HTERT RPE-1 (cell line): Measurements from ENCODE around the gene GSTO2.

Experiments used
- in situ Hi-C: fragments of 300-500 bp; cut with MboI; formaldehyde crosslinking; loops from 4 replicates; pipeline ENCODE4 v1.14.3; 2020; ENCODE audit warnings: low sequenced_read_pairs

GSTO2 gene

DNA sequence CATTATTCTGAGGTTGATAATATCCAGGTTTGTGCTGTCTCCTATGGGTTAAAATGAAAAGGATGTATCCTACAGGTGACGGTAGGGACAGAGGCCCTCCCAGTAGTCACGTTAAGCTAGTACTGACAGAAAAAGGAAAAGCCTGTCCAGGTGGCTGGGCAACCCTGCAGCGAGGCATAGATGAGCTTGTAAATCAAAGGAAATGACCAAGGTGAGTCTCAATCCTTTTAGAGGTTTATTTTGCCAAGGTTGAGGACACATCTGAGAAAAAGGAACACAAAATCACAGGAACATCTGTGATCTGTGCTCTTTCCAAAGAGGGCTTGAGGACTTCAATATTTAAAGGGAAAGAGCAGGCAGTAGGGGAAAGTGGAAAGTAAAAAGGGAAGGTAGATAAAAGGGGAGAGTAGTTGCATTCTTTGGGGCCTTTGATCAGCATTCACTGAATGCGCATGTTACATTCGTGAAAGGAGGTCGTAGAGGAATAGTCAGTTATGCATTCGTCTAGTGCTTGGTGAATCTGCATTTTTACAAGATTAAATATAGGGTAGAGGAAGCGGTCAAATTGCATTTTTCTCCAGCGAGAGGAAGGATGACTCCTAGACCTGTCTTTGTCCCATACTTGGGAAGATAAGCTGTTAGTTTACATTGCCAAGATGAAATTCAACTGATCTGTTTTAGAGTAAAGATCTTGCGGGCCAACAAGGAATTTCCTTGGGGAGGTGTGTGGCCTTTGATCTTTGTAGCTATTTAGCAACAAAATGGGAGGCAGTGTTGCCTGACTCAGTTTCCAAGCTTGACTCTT lies 15.2 kb upstream of the GSTO2 start:
- in situ Hi-C loops = no loop called here

DNA sequence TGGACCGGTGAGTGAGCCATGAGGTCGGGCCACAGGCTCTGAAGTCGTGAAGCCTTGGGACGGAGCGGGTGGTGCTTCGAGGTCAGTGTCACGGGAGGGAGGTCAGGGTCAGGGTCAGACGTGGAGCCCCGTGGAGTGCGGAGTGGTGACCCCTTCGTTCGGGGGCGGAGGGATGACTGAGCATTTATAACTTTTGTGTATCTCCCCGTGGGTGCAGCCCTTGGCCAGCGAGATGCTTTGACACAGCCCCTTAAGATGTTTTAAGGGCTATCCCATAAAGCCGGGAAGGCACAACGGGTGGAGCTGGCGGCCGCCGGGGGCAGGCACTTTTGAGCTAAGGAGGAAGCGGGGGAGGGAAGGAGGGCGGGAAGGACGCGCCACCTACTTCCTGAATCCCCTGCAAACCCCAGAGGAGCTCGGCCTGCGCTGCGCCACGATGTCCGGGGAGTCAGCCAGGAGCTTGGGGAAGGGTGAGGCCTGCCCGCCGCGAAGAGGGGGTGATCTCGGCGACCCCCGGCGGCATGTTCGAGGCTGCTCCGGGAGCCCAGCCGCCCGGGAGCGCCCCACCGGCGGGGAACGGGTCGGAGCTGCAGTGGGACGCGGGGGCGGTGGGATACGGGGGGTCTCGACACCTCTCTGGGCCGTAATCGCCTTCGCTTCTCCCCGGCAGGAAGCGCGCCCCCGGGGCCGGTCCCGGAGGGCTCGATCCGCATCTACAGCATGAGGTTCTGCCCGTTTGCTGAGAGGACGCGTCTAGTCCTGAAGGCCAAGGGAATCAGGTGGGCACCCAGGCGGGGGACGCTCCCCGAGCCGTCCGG lies 14.3 kb upstream of the GSTO2 start, which contains the start of gene GSTO1:
TSS of gene GSTO1 (plus strand) at position 400 of the 818 bp plus-strand sequence. CDS start at position 437, 37 bp downstream.
- in situ Hi-C loops = no loop called here

- in situ Hi-C loops = no loop called here
Measured at GRCh38 chr10:104255311-104255981, 13.5 kb upstream of the GSTO2 start.

- in situ Hi-C loops = no loop called here
Measured at GRCh38 chr10:104256335-104256961, 12.5 kb upstream of the GSTO2 start.

GRCh38 chr10:104257235-104257634 lies 11.7 kb upstream of the GSTO2 start:
- in situ Hi-C loops = no loop called here

- in situ Hi-C loops = no loop called here
Measured at GRCh38 chr10:104258209-104258608, 10.8 kb upstream of the GSTO2 start.

DNA sequence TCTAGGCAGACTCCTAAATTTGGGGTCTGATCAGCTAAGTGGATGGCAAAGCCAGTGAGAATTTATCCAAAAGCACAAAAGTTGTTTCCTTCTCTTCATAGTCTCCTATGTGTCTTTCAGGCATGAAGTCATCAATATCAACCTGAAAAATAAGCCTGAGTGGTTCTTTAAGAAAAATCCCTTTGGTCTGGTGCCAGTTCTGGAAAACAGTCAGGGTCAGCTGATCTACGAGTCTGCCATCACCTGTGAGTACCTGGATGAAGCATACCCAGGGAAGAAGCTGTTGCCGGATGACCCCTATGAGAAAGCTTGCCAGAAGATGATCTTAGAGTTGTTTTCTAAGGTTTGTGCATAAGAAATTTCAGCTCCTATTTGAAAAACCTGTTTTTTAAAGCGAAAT lies 9.5 kb upstream of the GSTO2 start:
- in situ Hi-C loops = no loop called here

DNA sequence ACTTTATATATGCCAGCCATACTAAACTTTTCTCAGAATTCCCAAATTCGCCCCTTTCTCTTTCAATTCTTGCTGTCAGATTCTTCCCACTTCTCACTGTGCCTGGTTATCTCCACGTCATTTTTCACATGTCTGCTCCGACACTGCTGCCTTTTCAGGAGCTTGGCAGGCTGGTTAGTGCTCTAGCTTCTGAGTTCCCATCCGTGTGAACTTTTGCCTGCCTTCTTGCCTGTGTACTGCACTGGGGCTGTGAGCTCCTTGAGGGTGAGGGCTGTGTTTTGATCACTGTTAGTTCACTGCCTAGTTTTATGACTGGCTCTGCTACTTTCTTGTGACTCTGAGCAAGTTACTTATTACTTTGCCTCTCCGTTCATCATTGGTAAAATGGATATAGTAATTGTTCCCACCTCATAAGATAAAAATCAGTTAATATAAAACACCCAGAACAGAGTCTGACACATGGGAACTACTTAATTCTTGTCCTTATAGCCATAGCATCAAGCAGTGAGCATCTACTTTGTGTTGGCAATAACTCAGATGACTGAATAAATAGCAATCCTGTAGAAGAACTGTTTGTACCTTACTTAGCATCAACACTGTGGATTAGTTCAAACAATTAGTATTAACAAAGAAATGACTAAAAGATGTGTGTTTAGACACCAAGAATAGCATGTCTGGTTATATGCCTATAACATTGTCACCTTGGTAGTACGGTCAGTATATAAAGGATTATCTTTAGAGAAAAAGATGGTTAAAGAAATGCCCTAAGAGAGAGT lies 8.8 kb upstream of the GSTO2 start:
- in situ Hi-C loops = no loop called here

DNA sequence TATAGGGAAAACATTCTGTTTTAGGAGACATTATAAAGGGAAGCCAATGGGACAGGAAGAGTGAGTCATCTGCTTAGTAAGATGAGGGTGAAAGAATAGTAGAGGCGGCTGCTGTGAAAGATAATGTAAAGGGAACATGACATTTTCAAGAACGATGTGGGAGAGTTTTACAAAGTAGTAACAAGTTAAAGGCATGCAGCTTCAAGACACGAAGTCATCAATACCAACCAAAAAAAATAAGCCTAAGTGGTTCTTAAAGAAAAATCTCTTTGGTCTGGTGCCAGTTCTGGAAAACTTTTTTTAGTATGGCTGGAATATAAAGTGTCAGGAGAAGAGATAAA lies 8.2 kb upstream of the GSTO2 start:
- in situ Hi-C loops = no loop called here

DNA sequence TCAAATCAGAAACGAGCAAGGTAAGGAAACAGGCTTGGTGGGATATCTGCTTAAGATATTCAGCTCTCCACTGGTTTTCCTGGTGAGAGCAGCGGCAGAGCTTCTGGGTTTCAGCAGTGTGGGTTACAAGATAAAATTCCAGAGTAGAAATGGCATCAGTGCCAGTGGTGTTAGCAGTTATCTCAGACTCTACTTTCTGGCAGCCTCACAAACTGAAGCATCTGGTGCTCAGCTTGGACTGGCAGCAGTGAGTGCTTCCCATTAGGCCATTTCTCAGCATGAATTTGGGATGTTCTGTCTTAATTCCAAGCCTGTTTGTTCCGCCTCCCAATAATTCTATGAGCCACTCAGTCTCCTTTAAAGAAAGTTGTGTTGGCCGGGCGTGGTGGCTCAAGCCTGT lies 6.9 kb upstream of the GSTO2 start:
- in situ Hi-C loops = no loop called here

- in situ Hi-C loops = no loop called here
Measured at GRCh38 chr10:104264783-104265182, 4.2 kb upstream of the GSTO2 start.

DNA sequence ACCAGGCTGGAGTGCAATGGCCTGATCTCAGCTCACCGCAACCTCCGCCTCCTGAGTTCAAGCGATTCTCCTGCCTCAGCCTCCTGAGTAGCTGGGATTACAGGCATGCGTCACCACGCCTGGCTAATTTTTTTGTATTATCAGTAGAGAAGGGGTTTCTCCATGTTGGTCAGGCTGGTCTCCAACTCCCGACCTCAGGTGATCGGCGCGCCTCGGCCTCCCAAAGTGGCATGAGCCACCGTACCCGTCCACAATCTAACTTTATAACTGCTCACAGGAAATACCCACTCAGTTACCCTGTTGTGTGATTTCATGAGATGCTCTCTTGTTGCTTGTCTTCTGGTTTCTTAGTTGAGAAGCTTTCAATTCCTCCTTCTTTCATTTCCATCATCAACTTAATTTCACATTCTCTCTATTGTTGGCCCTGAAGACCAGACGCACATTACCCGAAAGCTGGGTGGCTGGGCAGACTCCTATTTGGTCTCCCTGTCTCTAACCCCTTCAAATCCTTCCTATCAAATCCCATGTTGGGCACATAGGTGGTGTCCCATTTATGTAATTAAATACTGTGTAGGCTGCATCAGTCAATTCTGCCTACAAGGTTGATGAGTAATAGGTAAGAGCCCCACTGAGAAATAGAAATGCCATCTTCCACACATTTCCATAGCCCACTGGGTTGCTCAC lies 1.1 kb upstream of the GSTO2 start:
- in situ Hi-C loops = no loop called here

DNA sequence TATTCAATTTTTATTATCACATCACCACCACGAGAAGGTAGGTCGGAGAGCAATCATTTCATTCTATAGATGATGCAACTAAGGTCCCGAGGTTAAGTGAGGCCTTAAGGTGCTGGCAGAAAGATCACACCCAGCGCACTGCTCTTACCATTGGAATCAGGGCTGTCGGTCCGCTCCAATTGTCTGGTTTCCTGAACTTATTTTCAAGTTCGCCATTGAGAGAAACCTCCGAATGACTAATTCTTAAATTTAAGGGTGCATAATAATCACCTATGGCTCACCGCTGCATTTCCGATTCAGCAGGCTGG lies 625 bp upstream of the GSTO2 start:
- in situ Hi-C loops = no loop called here

GRCh38 chr10:104273286-104273685 lies 4.3 kb downstream of the GSTO2 start:
- in situ Hi-C loops = no loop called here

- in situ Hi-C loops = no loop called here
Measured at GRCh38 chr10:104273899-104274575, 5.1 kb downstream of the GSTO2 start.

DNA sequence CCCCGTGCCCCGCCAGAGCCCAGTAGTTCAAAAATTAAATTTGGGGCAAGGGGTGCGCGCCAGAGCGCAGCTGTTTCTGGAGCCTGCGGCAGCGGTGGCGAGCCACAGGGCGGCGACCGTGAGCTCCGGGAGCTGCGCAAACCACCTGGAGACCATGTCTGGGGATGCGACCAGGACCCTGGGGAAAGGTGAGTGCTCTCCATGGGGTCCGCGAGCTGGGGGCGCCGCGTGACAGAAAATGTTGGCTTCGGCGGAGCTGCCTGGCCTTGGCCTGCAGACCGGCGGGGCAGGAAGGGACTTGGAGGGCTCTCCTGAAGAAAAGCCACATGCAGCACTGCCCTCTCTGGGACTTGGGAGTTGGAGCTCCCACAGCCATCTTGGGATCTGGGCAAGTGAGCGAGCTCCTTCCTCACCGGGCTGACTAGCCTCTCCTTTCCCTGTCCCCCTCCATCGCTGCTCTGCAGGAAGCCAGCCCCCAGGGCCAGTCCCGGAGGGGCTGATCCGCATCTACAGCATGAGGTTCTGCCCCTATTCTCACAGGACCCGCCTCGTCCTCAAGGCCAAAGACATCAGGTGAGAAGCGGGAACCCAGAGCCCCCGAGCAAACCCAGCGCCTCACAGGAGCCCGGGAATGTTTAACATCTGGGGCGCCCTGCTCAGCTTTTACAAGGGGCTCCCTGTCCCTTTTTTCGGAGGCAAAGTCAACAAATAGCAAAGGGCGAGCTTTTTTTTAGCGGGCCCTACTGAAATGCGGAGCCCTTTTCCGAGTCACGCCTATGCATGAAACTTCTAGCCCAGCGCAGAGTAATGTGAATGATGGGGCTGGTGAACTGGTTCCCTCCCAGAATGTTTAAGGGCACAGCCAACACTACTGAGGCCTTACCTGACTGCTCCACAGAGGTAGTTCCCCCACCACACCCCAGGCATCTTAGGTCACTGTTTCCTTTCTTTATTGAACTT lies 6.1 kb downstream of the GSTO2 start:
- in situ Hi-C loops = no loop called here

GRCh38 chr10:104276192-104276591 lies 7.2 kb downstream of the GSTO2 start:
- in situ Hi-C loops = no loop called here

GRCh38 chr10:104277785-104278184 lies 8.8 kb downstream of the GSTO2 start:
- in situ Hi-C loops = no loop called here
